GM19023 (cell line): ENCODE data around the gene PRELID1.
"Not testable (repeated sequence)": the region's sequence is repeated elsewhere in the genome, so short reads cannot be mapped to it uniquely, and the experiment has no call there.

Source experiments
- ATAC-seq: cut with Tn5 transposase; IDR thresholded peaks from one replicate; pipeline ENCODE4 v1.9.1; 2021; ENCODE audit warnings: mild to moderate bottlenecking, moderate library complexity; ENCODE audit not compliant: unreplicated experiment

Gene PRELID1

DNA sequence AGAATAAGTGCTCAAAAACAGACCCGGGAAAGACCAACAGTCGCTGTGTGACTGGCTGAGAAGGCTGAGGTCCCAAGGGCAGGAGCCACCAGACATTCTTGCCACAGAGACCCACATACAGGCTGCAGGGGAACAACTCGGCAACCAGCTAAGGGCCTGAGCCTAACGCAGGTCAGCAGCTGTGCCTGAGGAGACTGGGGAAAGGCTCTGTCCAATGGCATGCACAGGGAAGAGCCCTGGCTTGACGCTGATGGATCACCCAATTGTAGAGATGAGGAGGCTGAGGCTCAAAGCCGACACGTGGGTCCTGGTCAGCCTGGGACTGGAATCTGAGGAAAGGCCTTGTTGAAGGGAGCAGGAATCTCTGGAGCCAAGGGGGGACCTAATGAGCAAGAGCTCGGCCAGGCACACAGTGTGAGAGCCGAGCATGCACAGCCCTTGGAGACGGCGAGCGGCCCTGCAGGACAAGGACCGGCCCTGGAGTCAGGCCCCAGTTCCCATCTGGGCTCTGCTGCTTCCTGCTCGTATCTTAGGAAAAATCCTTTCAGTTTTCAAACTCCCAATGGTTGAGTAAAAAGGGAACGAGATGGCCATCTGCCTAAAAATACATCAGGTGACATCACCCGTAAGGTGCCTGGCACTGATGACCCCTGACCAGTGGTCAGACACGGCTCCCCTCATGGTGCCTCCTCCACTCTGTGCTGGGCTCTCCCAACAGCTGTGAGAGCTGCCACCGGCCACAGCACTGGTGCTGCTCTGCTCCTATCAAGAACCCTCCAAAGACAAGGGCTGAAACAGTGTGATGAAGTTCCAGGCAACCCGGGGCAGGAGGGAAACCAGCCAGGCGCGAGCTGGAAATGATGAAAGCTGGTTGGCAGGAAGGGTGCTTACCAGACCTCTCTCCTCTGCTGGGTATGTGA is 31.4 kb downstream of the PRELID1 start:
- no peak for ATAC-seq

DNA sequence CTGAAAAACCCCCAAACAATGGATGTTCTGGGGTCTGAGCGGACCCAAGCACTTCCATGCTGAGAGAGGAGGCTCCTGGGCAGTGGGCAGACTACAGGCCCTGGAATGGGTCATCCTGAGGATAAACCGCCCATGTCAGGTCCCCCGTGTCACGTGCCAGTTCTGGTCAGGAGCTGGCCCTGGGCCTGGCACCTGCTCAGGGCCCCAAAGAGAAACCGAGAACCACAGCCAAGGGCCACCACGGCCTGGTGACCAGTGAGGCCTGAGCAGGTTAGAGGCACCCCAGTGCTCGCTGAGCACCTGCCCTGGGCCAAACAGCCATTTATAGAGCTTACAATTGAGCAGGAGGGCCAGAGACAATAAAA is 32.1 kb downstream of the PRELID1 start:
- ATAC-seq = no peak

DNA sequence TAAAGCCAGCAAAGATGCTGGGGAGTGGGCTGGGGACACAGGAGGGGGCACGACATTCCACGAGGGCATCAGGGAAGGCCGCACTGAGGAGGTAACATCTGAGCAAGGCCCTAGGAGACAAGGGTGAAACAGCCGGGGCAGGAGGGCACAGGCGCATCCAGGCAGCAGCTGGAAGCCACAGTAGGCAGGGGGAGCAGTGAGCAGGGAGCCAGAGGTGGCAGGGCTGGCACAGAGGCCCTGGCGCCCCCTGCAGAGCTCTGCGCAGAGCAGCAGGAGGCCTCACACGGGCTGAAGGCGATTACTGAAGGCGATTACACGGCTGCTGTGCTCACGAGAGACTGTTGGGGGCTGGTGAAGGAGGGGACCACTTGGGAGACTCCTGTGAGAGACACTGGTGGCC is 32.5 kb downstream of the PRELID1 start:
- no peak for ATAC-seq

DNA sequence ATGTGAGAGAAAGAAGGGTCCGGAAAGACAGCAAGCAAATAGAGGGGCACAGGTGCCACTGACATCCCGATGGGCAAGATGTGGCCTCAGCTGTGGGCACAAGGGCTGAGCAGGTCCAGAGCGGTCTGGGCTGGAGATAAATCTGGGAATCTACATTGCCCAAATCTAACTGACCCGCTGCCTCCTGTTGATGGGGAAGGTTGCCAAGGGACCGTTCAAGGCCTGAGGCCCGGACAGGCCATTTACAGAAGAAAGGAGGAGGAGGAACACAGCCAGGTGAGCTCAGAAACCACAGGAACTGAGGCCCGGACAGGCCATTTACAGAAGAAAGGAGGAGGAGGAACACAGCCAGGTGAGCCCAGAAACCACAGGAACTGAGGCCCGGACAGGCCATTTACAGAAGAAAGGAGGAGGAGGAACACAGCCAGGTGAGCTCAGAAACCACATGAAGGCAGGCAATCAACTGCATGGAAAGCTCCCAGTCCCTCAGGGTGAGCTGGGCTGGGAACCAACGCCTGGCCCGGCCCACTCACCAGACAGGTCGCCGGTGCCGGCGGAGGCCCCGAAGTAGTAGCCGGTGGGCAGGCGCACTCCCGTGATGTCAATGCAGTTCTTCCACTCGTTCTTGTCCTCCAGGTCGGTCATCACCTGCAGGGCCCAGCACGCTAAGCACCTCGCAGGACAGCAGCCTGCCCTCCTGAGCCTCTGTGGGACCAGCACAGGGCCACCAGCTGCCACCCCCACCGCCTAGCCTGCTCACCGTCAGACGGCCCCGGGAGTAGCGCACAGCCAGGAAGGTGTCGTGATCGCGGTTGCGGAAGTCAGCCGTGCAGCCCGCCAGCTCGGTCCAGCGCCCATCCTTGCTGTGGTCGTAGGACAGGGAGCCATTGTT is 33.2 kb downstream of the PRELID1 start:
- ATAC-seq = no peak

DNA sequence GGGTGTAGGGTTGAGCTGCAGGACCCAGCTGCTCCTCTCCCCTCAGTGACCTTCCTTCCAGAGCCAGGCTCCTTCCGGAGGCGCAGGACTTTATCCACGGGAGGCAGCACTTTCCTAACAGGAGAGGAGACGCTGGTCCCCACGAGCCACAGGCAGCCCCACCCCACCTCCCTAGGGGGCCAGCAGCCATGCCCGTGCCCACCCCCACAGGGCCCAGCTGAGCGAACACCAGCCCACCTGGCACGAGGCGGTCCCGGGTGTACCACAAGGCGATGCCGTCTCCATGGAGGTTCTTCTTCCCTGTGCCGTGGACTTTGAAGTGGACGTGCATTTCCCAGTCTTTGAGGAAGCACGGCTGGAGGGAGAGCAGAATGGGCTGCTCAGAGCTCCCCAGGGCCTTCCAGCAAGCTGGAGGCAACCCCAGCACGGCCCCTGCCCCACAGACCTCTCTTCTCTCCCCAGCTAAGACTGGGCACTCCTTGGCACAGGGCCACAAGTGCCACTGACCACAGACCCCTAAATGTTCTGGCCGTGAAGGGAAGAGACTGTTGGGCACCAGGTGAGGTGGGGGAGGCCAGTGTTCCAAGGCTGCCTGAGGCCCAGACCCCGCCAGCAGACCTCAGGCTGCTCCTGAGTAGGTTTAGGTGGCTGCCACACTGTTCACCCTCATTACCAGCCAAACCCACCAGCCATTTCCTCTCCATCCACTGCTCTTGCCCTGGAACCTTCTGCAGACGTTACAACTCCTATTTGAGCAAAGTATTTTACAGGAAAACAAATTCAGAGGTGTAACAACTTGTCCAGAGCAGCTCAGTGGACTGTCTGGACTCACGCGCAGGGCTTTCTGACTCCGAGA is 34.9 kb downstream of the PRELID1 start:
- no peak for ATAC-seq

DNA sequence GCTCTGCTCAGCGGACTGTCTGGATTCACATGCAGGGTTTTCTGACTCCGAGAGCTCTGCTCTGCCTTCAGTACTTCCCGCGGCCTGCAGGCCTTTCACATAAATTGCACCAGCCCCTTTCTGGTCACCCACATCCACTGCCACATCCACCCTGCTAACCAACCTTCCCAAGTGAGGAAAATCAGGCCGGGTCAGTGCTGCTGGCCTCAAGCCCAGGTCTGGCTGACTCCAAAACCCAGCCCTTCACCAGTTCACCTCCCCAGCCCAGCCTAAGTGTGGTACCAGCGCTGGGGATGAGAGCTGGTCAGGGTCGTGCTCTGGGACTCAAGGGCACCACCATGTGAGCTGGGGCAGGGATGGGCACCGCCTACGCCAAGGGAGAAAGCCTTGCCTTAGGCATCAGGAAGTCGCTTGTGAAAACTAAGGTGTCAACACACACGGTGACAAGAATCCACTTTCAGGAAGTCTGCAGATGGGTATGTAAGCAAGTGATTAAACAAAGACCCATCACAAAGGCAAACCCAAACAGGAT is 35.6 kb downstream of the PRELID1 start:
- ATAC-seq = no peak

DNA sequence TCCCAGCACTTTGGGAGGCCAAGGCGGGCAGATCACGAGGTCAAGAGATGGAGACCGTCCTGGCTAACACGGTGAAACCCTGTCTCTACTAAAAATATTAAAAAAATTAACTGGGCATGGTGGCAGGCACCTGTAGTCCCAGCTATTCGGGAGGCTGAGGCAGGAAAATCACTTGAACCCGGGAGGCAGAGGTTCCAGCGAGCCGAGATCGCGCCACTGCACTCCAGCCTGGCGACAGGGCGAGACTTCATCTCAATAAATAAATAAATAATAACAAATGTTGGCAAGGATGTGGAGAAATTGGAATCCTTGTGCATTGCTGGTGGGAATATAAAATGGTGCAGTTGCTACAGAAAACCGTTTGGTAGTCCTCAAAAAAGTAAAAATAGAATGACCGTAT is 39.4 kb downstream of the PRELID1 start:
- ATAC-seq = not testable (repeated sequence)

DNA sequence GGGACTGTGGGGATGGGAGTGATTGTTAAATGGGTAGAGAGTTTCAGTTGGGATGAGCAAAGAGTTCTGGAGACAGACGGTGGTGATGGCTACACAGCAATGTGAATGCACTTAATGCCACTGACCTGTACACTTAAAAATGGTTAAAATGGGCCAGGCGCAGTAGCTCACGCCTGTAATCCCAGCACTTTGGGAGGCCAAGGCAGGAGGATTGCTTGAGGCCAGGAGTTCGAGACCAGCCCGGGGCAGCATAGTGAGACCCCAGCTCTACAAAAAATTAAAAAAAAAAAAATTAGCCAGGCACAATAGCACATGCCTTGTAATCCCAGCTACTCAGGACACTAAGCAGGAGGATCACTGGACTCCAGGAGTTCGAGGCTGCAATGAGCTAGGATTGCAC is 40.2 kb downstream of the PRELID1 start:
- ATAC-seq = no peak

DNA sequence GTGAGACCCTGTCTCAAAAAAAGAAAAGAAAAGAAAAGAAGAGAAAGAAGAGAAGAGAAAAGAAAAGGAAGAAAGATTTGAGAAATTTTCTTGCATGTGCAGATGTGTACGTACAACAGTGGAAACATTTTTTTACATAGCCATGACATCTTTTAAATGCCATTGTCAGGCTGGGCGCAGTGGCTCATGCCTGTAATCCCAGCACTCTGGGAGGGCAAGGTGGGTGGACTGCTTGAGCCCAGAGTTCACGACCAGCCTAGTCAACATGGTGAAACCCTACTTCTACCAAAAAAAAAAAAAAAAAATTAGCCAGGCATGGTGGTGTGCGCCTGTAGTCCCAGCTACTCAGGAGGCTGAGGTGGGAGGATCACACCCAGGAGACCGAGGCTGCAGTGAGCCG is 41.3 kb downstream of the PRELID1 start:
- ATAC-seq = no peak

DNA sequence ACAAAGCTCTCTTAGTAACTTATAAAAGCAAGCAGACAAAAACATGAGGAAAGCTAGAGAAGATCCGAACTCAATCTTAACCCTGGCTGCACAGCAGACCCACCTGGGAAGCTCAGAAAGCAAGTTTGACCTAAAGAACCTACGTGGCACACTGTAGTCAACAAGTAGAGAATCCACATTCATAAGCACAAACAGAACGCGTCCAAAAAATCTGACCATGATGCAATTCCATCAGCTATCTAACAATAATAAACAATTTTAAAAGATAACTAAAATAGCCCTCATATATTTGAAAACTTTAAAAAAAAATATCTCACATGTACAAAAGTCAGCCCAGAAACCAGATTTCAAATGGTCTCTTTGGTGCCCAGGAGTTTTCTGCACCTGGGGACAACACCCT is 43.2 kb downstream of the PRELID1 start:
- ATAC-seq = no peak

DNA sequence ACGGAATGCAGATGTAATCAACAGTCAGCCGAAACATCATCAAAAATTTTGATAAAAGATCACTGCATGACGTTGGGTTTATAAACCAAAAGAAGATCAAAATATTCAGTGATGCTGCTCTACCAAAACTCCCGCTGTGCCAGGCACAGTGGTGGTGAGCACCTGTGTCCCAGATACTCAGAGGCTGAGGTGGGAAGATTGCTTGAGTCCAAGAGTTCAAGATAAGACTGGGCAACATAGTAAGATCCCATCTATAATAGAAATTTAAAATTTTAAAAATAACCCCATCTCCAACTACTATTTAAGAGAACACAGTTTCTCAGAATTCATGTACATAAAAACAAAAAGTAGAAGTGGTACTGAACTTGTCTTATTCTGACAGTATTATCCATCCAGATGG is 44.1 kb downstream of the PRELID1 start:
- ATAC-seq = no peak

DNA sequence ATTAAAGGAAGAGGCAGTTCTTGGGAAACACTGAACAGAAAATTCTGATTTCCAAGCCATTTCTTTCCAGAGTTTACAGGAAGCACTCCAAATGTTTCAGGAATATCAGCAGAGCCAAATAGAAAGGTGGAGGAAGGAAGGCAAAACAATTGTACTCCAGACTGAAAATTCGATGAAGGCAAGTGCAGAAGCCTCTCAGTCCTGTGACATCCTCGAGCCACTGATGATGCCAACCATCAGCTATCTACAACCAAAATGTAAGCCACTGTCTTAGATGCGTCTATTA is 45.7 kb downstream of the PRELID1 start:
- no peak for ATAC-seq

DNA sequence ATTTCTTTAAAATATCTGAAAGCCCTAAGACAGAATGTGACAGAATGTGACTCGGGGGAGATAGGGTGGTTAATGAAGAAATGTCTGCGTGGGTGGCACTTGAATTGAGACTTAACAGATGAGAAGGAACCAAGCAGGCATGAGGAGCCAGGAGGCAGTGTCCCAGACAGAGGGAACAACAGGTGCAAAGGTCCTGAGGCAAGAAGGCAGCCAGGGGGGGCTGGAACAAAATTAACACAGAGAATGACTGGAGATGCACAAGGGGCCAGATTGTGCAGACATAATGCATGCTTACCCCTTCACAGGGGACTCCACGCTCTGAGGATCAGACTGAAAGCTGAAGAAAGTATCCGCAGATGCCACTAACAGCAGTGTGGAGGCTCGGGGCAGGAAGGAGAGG is 46.2 kb downstream of the PRELID1 start:
- ATAC-seq = no peak

DNA sequence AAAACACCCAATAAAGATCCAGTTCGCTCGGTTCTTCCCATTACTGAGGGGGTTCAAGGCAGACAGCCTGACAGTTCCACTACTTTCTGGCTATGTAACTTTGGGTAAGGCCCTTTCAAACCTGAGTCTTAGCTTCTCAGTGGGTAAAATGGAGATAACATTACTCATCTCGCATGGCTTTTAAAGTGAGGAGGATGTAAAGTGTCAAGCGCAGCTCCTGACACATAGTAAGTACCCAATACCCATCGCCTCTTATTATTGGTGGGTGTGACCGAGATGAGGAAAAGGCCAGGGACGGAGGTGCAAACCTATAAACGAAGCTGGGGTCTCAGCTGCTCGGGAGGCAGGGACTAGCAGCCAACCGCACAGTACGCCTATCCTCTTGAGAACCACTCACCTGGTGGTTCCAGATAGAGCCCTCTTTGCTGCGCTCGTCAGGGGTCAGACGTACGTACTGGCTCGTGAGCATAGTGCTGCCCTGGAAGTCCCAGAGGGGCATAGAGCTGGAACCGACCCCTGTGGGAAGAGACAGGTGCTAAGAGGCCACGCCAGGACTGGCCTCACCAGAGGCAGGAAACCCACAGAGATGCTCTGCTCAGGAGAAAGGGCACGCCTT is 47.3 kb downstream of the PRELID1 start:
- ATAC-seq = no peak

DNA sequence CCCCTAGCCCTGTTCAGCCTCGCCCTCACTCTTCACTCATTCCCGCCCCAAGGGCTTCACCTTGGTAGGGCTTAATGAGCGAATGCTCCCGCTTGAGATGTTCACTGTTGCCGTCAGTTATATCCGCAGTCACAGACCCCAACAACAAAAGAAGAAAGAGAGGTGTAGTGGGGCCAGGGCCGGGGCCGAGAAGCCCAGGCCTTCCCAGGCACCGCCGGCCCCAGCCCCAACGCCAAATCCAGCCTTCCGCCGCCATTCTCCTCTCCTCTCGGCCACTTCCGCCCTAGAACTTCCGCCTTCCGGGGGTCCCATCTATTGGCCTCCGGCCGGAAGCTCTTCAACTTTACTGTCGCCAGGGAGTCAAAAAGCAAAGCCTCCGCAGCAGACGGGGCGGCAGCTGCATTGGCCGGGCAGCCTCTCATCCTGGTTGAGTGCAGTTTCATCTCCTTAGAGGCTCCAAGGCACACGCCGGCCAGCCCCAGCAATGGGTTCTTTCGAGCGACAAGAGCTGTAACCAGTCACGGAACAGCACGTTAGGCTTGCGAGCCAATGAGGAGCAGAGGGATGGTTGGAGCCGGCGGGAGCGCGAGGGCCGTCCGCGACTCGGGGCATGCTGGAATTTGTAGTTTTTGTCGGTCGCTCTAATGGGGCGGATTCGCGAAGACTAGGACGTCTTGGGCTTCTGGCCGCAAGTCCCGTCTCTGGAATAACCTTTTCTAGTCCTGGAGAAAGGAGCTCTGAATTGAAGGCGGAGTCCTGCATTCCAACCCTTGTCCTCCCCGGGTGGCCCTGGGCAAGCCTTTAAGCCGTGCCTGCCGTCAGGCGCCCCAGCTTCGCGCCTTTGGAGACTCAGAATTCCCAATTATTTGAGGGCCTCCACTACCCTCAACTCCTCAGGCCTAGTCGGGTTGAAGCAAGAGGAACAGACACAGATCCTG is 48.1 kb downstream of the PRELID1 start, which contains the start of gene LMAN2:
TSS of gene LMAN2 (minus strand) at position 277 of the 938 bp plus-strand sequence. CDS start at position 256, 21 bp downstream.
- ATAC-seq = peak; percentile 94

DNA sequence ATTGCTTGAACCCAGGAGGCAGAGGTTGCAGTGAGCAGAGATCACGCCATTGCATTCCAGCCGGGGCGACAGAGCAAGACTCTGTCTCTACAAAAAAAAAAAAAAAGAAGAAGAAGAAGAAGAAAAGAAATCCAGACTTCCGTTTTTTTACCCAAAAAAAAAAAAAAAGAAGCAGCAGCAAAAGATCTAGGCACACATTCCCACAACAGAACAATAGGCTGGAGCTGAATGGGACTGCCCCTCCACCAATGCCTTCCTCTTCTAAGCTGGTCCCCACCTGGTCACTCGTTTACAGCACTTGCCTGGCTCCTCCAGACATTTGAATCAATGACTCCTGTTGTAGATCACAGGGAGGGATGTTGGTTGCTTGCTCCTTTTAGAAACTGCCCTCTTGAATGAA is 49.5 kb downstream of the PRELID1 start:
- no peak for ATAC-seq

DNA sequence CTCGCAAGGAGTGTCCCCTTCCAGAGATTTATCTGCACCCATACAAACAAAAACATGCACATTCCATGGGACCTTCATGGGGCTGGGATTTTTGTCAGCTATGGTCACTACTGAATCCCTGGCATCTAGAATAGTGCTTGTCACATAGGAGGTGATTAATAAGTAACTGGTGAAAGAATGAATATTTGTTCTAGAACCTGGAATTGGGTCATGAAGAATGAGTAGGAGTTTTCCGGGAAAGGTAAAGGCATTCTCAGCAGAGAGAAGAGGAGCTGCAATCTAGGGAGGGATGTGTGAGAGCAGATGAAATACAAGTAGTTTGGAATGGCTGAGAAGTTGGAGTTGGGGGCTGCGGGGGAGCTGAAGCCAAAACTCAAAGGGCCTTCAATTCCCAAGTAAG is 50.7 kb downstream of the PRELID1 start:
- ATAC-seq = no peak

DNA sequence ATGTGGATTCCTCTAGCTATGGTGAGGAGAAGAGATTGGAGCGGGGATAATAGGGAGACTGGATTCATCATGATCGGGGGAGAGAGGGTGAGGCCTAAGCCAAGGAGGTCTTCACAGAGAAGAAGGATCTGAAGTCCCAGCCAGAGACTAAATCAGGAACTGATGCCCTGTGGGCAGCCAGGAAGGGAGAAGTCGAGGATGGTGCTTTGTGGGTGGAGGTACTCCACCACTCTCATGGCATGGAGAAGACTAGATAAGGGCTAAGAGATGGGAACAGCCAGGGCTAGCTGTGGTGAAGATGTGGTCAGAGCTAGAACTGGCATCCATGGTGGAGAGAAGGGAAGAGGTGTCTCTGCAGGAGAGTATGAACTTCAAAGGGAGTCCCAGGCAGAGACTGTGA is 51.1 kb downstream of the PRELID1 start:
- ATAC-seq = no peak

DNA sequence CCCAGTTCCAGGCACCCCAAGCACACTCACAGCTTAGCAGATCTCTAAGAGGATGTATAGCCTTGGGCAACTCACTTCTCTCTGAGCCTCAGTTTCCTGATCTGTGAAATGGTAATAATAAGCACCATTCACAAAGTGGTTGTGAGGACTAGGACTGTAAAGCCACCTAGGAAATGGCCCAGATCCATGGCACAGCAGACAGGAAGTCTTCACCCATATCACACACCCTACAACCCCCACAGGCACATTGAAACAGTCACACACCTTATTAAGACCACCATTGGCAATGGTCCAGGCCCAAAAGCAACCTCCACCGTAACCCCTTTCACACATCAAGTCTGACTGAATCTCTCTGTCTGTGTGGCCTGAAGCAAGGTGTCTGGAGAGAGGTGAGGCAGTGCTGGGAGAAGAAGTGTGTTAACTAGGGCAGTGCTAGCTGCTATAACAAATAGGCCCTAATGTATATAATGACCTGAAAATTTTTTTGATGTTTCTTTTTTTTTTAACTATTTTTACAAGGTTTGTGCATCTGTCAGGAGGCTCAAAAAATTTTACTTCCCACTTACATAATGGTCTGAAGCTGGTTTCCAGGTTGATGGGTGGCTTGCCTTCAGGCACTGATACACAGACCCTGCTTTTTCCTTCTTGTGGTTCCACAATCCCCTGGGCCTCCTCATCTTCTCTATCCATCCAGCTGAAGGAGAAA is 51.7 kb downstream of the PRELID1 start:
- ATAC-seq = no peak
